Mucosa of rectum (tissue), 2 donors: Measurements from ENCODE around the gene CAMK2N1.
"Not testable (repeated sequence)": the region's sequence is repeated elsewhere in the genome, so short reads cannot be mapped to it uniquely, and the experiment has no call there.

Experiments
- H3K27ac ChIP-seq, 2 donors: one replicate each; pipeline ENCODE4 v1.7.0; 2013; ENCODE audit warnings: inconsistent platforms in 2 of 2, low read depth in 2 of 2, low read length in 2 of 2
- H3K27me3 ChIP-seq, 2 donors: one replicate each; pipeline ENCODE4 v1.7.0; 2013; ENCODE audit warnings: low read length in 2 of 2; ENCODE audit not compliant: control insufficient read depth in 2 of 2, insufficient read depth in 2 of 2
- H3K36me3 ChIP-seq, 2 donors: one replicate each; pipeline ENCODE4 v1.7.0; 2013; ENCODE audit warnings: low read length in 2 of 2; ENCODE audit not compliant: control insufficient read depth in 2 of 2, insufficient read depth in 2 of 2
- H3K4me1 ChIP-seq, 2 donors: one replicate each; pipeline ENCODE4 v1.7.0; 2013; ENCODE audit warnings: low read length in 2 of 2, mild to moderate bottlenecking in 1 of 2; ENCODE audit not compliant: control insufficient read depth in 2 of 2, insufficient read depth in 2 of 2
- H3K4me3 ChIP-seq, 2 donors: one replicate each; pipeline ENCODE4 v1.7.0; 2013; ENCODE audit warnings: low read length in 2 of 2
- H3K9ac ChIP-seq, 2 donors: one replicate each; pipeline ENCODE4 v1.7.0; 2013; ENCODE audit warnings: low read length in 2 of 2, low read depth in 1 of 2, mild to moderate bottlenecking in 1 of 2
- H3K9me3 ChIP-seq, 2 donors: one replicate each; pipeline ENCODE4 v1.7.0; 2013; ENCODE audit warnings: low read length in 2 of 2; ENCODE audit not compliant: control insufficient read depth in 2 of 2
- donor health status: healthy.
- donor health status: Normal muscosa, but diverticular disease.

The CAMK2N1 gene

GRCh38 chr1:20485527-20486456 lies at the start of gene CAMK2N1:
Gene CAMK2N1 (minus strand): TSS chr1:20486210. CDS start chr1:20485379, 831 bp downstream.
- H3K9me3 ChIP-seq: no peaks in the 10 kb centered on the region
- H3K27ac ChIP-seq: peak within 1 kb of the TSS; percentile 96 to 100
- H3K9ac ChIP-seq: peak within 1 kb of the TSS; percentile 93 to 98
- no peaks in the 10 kb centered on the region for H3K27me3 ChIP-seq
- no peaks in the 10 kb centered on the region for H3K36me3 ChIP-seq
- H3K4me3 ChIP-seq: peak within 1 kb of the TSS; percentile 82 to 88
- H3K4me1 ChIP-seq: peaks cover 38 to 46% of the 10 kb centered on the region in 2 donors

- H3K27ac ChIP-seq: no peak overlapping the region
- H3K4me3 ChIP-seq: no peak overlapping the region
- no peaks in the 10 kb centered on the region for H3K4me1 ChIP-seq
These were observed 48.8 kb upstream of the CAMK2N1 start for GRCh38 chr1:20534659-20535417.

GRCh38 chr1:20533635-20534034 lies 47.6 kb upstream of the CAMK2N1 start:
- Histone ChIP-seq H3K4me3 (no peak overlapping the region), H3K36me3 (no peaks in the 10 kb centered on the region), H3K4me1 (no peaks in the 10 kb centered on the region), H3K9me3 (no peaks in the 10 kb centered on the region), H3K27ac (no peak overlapping the region), H3K9ac (no peak overlapping the region), H3K27me3 (peaks cover 5 to 11% of the 10 kb centered on the region in 2 donors)

More at GRCh38 chr1:20534659-20535417, 48.8 kb upstream of the CAMK2N1 start:
- Histone ChIP-seq H3K9me3 (no peaks in the 10 kb centered on the region), H3K9ac (no peak overlapping the region), H3K36me3 (no peaks in the 10 kb centered on the region), H3K27me3 (peaks cover 5 to 6% of the 10 kb centered on the region in 2 donors)

GRCh38 chr1:20530901-20531300 lies 44.9 kb upstream of the CAMK2N1 start:
- no peak overlapping the region for H3K9ac ChIP-seq
- no peaks in the 10 kb centered on the region for H3K9me3 ChIP-seq
- H3K27ac ChIP-seq: no peak overlapping the region
- H3K4me1 ChIP-seq: no peaks in the 10 kb centered on the region
- H3K36me3 ChIP-seq: no peaks in the 10 kb centered on the region
- peaks cover 7 to 11% of the 10 kb centered on the region in 2 donors for H3K27me3 ChIP-seq
- H3K4me3 ChIP-seq: no peak overlapping the region

GRCh38 chr1:20530306-20530705 lies 44.3 kb upstream of the CAMK2N1 start:
- Histone ChIP-seq H3K36me3 (no peaks in the 10 kb centered on the region), H3K27ac (no peak overlapping the region), H3K9me3 (no peaks in the 10 kb centered on the region), H3K4me3 (no peak overlapping the region), H3K4me1 (no peaks in the 10 kb centered on the region), H3K9ac (no peak overlapping the region), H3K27me3 (peaks cover 5 to 11% of the 10 kb centered on the region in 2 donors)

- no peaks in the 10 kb centered on the region for H3K4me1 ChIP-seq
- no peak overlapping the region for H3K9ac ChIP-seq
- no peaks in the 10 kb centered on the region for H3K9me3 ChIP-seq
- H3K36me3 ChIP-seq: no peaks in the 10 kb centered on the region
- peaks cover 5 to 11% of the 10 kb centered on the region in 2 donors for H3K27me3 ChIP-seq
- H3K27ac ChIP-seq: no peak overlapping the region
- H3K4me3 ChIP-seq: no peak overlapping the region
These were observed 42.2 kb upstream of the CAMK2N1 start for GRCh38 chr1:20528221-20528620.

- Histone ChIP-seq H3K4me3 (no peak overlapping the region), H3K27ac (no peak overlapping the region), H3K27me3 (peaks cover 5 to 7% of the 10 kb centered on the region in 2 donors), H3K4me1 (no peaks in the 10 kb centered on the region), H3K36me3 (no peaks in the 10 kb centered on the region), H3K9ac (no peak overlapping the region), H3K9me3 (no peaks in the 10 kb centered on the region)
These were observed 40.3 kb upstream of the CAMK2N1 start for GRCh38 chr1:20526267-20526666.

GRCh38 chr1:20521960-20522861 lies 36.2 kb upstream of the CAMK2N1 start:
- Histone ChIP-seq H3K27me3 (peaks cover 0 to 3% of the 10 kb centered on the region in 2 donors), H3K9ac (no peak overlapping the region), H3K27ac (no peak overlapping the region), H3K4me1 (no peaks in the 10 kb centered on the region), H3K36me3 (no peaks in the 10 kb centered on the region), H3K9me3 (no peaks in the 10 kb centered on the region), H3K4me3 (peak overlapping the region; percentile 19 to 33)

GRCh38 chr1:20519609-20520262 lies 33.7 kb upstream of the CAMK2N1 start:
- H3K9ac ChIP-seq, H3K36me3 ChIP-seq, H3K4me3 ChIP-seq, H3K9me3 ChIP-seq, H3K27ac ChIP-seq, H3K4me1 ChIP-seq, H3K27me3 ChIP-seq: not testable (repeated sequence)
